HG03520 (cell line): ENCODE data around the gene HPSE.

ENCODE experiments used
- ATAC-seq: cut with Tn5 transposase; IDR thresholded peaks from one replicate; pipeline ENCODE4 v1.9.1; 2021; ENCODE audit warnings: mild to moderate bottlenecking, moderate library complexity; ENCODE audit not compliant: unreplicated experiment

Gene HPSE

GRCh38 chr4:83334425-83335241 is at the start of gene HPSE:
Gene HPSE (minus strand): TSS chr4:83334848. CDS start chr4:83334782, 66 bp downstream.
- peak; percentile 77 for ATAC-seq

GRCh38 chr4:83382850-83383249 is 48.2 kb upstream of the HPSE start:
- ATAC-seq, result no peak

GRCh38 chr4:83381173-83381572 is 46.5 kb upstream of the HPSE start:
- no peak for ATAC-seq

- ATAC-seq, result no peak
These were observed 43.8 kb upstream of the HPSE start for GRCh38 chr4:83378419-83378818.

GRCh38 chr4:83372931-83373330 is 38.3 kb upstream of the HPSE start:
- ATAC-seq, result no peak

DNA sequence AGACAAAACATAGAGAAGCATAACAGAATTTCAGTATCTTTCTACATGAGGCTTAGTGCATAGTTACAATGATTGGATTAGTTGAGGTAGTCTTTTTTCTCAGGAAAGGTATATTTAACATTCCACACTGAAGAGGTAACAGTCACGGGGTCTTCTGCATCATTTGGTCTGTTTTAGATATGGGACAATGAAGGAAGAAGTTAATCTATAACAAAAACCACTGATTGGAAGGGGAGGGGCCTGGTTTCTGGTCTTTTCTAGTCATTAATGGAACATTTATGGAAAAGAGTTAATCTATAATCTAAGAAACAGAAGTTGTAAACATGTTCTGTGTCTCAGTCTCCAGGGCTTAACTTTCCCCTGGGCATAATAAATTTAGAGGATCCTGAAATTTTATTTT is 37.3 kb upstream of the HPSE start:
- ATAC-seq, result no peak

DNA sequence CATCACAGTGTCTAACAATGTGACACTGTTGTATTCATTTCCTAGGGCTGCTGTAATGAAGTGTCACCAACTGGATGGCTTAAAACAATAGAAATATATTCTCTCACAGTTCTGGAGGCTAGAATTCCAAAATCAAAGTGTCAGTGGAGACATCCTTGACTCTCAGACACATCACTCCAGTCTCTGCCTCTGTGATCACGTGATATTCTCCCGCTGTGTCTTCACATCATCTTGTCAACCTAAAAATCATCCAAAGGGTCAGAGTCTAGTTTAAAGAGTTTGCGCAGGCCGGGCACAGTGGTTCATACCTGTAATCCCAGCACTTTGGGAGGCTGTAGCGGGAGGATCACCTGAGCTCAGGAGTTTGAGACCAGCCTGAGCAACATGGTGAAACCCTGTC is 36.6 kb upstream of the HPSE start:
- ATAC-seq, result no peak

- no peak for ATAC-seq
These were observed 35.9 kb upstream of the HPSE start for GRCh38 chr4:83370640-83370906.

GRCh38 chr4:83369831-83370639 is 35.4 kb upstream of the HPSE start:
- ATAC-seq, result no peak

DNA sequence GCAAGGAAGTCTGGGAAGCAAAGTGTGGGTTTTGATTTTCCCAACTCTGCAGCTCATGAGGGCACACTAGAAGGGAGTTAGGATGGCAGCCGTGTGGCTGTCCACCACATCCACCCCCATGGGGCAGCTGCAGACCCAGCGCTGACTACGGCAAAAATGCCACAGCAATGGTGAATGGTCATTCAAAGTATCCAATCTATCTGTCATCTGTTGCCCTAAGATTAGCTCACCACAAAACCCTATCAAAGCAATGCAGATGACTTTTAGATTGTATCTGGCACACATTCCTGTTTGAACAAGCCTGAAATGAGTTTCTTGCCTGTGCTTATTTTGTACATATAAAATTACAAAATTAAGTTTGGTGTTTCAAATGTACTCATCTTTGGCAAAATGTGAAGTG is 29.7 kb upstream of the HPSE start:
- ATAC-seq, result no peak

GRCh38 chr4:83362492-83363329 is 28.1 kb upstream of the HPSE start:
- no peak for ATAC-seq

DNA sequence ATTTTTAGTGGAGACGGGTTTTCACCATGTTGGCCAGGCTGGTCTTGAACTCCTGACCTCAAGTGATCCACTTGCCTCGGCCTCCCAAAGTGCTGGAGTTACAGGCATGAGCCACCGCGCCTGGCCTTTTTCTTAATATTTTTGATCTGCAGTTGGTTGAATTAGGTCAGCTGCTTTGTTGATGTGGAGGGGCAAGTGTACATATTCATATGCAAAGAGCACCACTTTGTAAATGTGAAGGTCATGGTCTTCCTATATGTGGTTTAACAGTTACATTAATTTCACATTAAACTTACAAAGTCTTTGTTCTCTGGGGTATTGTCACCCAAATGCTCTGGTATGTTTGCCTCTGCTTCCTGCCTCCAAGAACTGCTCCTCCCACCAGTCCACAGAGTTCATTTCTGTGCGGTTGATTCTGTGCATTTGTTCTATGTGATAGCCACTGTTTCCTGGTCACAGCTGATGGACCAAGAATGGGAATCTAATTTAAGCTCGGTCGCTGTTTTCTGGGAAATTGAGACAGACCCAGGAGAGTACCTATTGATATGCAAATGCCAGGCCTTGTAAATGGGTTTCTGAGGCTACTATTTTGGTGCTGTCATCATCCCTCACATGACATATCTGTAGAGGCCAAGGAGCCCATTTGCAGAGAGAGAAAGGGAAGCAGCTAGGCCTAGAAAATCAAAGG is 26.9 kb upstream of the HPSE start:
- no peak for ATAC-seq

- ATAC-seq, result no peak
These were observed 25.4 kb upstream of the HPSE start for GRCh38 chr4:83360018-83360417.

DNA sequence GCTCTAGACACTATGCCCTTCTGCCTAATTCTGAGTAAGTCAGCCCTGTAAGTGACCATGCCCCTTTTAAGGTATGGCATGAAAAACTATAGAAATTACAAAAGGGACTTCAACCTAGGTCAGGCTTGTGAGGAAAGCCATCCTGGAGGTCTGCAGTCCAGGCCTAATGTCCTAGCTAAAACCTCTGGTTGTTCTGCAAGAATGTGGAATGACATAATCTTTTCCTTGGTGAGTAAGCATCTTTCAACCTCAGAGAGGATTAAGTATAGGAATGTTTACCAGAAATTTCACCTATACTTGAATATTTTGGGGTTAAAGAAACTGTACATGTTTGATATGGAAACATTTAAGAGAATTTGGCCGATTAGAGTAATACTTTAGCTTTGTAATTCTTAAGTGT is 23.8 kb upstream of the HPSE start:
- ATAC-seq, result no peak

DNA sequence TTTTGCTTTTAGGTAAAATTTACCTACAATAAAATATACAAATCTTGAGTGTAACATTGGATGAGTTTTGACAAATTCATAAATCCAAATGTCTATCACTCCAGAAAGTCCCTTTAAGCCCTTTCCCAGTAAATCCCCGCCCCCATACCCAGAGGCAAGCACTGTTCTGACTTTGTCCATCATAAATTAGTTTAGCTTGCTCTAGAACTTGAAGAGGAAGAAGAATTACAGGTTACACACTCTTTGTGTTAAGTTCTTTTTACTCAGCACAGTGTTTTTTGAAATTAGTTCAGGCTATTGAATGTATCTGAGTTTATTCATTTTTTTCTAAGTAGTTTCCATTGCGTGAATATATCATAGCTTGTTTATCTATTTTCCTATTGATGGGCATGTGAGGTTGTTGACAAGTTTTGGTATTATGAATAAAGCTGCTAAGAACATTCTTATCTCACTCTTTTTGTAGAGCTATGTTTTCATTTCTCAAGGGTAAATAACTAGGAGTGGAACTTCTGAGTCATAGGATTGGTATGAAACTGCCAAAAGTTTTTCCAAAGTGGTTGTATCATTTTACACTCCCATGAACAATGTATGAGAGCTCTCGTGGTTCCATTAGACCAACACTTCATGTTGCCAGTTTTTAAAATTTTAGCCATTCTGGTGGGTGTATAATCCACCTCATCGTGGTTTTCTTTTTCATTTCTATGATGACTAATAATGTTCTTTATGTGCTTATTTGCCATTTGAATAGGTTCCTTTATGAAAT is 22.4 kb upstream of the HPSE start:
- ATAC-seq, result peak; percentile 62

DNA sequence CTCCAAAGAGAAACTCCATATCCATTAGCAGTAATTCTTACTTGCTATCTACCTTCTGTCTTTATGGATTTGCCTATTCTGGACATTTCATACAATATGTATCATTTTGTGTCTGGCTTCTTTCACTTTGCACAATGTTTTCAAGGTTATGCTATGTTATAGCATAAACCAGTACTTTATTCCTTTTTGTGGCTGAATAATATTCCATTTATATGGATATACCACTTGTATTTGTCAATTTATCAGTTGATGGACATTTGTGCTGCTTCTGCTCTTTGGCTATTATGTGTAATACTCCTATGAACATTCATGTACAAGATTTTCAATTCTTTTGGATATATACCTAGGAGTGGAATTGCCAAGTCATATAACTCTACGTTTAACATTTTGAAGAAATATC is 18.9 kb upstream of the HPSE start:
- ATAC-seq, result no peak

- ATAC-seq, result no peak
These were observed 13.4 kb upstream of the HPSE start for GRCh38 chr4:83348074-83348473.

- ATAC-seq, result no peak
These were observed 7.8 kb upstream of the HPSE start for GRCh38 chr4:83342476-83342875.

GRCh38 chr4:83340692-83341343 is 6.2 kb upstream of the HPSE start:
- peak; percentile 68 for ATAC-seq

DNA sequence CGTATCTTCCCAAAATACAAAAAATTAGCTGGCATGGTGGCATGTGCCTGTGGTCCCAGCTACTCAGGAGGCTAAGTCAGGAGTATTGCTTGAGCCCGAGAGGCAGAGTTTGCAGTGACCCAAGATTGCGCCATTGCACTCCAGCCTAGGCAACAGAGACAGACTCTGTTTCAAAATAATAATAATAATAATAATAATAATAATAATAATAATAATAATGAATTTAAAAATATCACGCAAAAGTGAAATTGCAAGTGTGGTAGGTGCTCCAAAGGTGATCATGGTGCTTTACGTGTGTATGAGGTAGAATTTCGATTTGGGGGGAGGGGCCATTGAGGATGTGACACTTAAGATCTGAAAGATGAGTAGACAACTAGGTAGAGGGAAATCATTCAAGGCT is 4.9 kb upstream of the HPSE start:
- ATAC-seq, result no peak
